ENCODE results near the gene ACADM.
A peak's percentile ranks its signal among the peaks of the same experiment; 100 is the strongest.
"Not testable (repeated sequence)": the region's sequence is repeated elsewhere in the genome, so short reads cannot be mapped to it uniquely, and the experiment has no call there.

The ACADM gene

GRCh38 chr1:75724472-75725022 lies at the start of gene ACADM:
Gene ACADM (plus strand): TSS chr1:75724709. CDS start chr1:75724788, 79 bp downstream.
- peak; percentile 79 for DNase-seq

- no peak for DNase-seq
Measured at GRCh38 chr1:75677443-75677842, 47.1 kb upstream of the ACADM start.

GRCh38 chr1:75677964-75678363 lies 46.5 kb upstream of the ACADM start:
- not testable (repeated sequence) for DNase-seq

GRCh38 chr1:75690547-75690946 lies 34.0 kb upstream of the ACADM start:
- DNase-seq, result no peak

- no peak for DNase-seq
Measured at GRCh38 chr1:75693551-75693950, 31.0 kb upstream of the ACADM start.

GRCh38 chr1:75696000-75696399 lies 28.5 kb upstream of the ACADM start:
- no peak for DNase-seq

GRCh38 chr1:75707191-75707590 lies 17.3 kb upstream of the ACADM start:
- no peak for DNase-seq

- no peak for DNase-seq
Measured at GRCh38 chr1:75708910-75709309, 15.6 kb upstream of the ACADM start.

- DNase-seq, result no peak
Measured at GRCh38 chr1:75710832-75711231, 13.7 kb upstream of the ACADM start.

- DNase-seq, result no peak
Measured at GRCh38 chr1:75711846-75712245, 12.7 kb upstream of the ACADM start.

- DNase-seq, result no peak
Measured at GRCh38 chr1:75712306-75712705, 12.2 kb upstream of the ACADM start.

- DNase-seq, result no peak
Measured at GRCh38 chr1:75719810-75720209, 4.7 kb upstream of the ACADM start.

GRCh38 chr1:75720325-75720724 lies 4.2 kb upstream of the ACADM start:
- no peak for DNase-seq

GRCh38 chr1:75720820-75721219 lies 3.7 kb upstream of the ACADM start:
- DNase-seq, result no peak

- DNase-seq, result not testable (repeated sequence)
Measured at GRCh38 chr1:75722246-75722645, 2.3 kb upstream of the ACADM start.

GRCh38 chr1:75722966-75723365 lies 1.5 kb upstream of the ACADM start:
- no peak for DNase-seq

GRCh38 chr1:75723989-75724471 lies 479 bp upstream of the ACADM start:
- peak; percentile 45 to 63 for DNase-seq

- DNase-seq, result no peak
Measured at GRCh38 chr1:75725266-75725665, 757 bp downstream of the ACADM start.

- DNase-seq, result no peak
Measured at GRCh38 chr1:75725861-75726361, 1.4 kb downstream of the ACADM start.

- no peak for DNase-seq
Measured at GRCh38 chr1:75727571-75727970, 3.1 kb downstream of the ACADM start.

- DNase-seq, result no peak
Measured at GRCh38 chr1:75730432-75730831, 5.9 kb downstream of the ACADM start.

- no peak for DNase-seq
Measured at GRCh38 chr1:75731881-75732280, 7.4 kb downstream of the ACADM start.

- no peak for DNase-seq
Measured at GRCh38 chr1:75732703-75733102, 8.2 kb downstream of the ACADM start.

GRCh38 chr1:75733661-75734060 lies 9.2 kb downstream of the ACADM start:
- DNase-seq, result no peak

- DNase-seq, result no peak
Measured at GRCh38 chr1:75736016-75736415, 11.5 kb downstream of the ACADM start.

All from stimulated activated CD4-positive, alpha-beta T cell treated with anti-CD3 and anti-CD28 coated beads, Interleukin-2, amount 100 ng/mL, for 48 hours (primary cell).